Neural progenitor cell (in vitro differentiated cells): ENCODE results near the gene BCKDK. TPM values are rescaled to one million over a fixed set of nuclear protein-coding genes. Genes with fewer than 3 reads are reported as not detected.
"Not testable (repeated sequence)": the region's sequence is repeated elsewhere in the genome, so short reads cannot be mapped to it uniquely, and the experiment has no call there.

Source experiments
- DNase-seq: peaks from one replicate; pipeline ENCODE4 v3.0.0-alpha.2; 2016; ENCODE audit warnings: low spot score
- H2AFZ ChIP-seq: fragments of 200-600 bp; sonication (generic); replicated peaks from 2 replicates; pipeline ENCODE4 v1.6.1; 2016; ENCODE audit warnings: antibody characterized with exemption
- H3F3A ChIP-seq: fragments of 200-600 bp; sonication (generic); 2 replicates; pipeline ENCODE4 v1.6.1; 2016; ENCODE audit warnings: antibody characterized with exemption, low read depth
- H3K27ac ChIP-seq: fragments of 200-600 bp; sonication (generic); 2 replicates; pipeline ENCODE4 v1.5.1; 2016; ENCODE audit warnings: mild to moderate bottlenecking
- H3K27me3 ChIP-seq: fragments of 200-600 bp; sonication (generic); 2 replicates; pipeline ENCODE4 v1.6.1; 2016; ENCODE audit warnings: mild to moderate bottlenecking, moderate library complexity
- H3K36me3 ChIP-seq: fragments of 200-600 bp; sonication (generic); 2 replicates; pipeline ENCODE4 v1.5.1; 2016
- H3K4me1 ChIP-seq: fragments of 200-600 bp; sonication (generic); 2 replicates; pipeline ENCODE4 v1.6.1; 2016; ENCODE audit warnings: mixed run types
- H3K4me2 ChIP-seq: fragments of 200-600 bp; sonication (generic); 2 replicates; pipeline ENCODE4 v1.6.1; 2016
- H3K4me3 ChIP-seq: fragments of 200-600 bp; sonication (generic); 2 replicates; pipeline ENCODE4 v1.5.1; 2016
- H3K79me2 ChIP-seq: fragments of 200-600 bp; sonication (generic); 2 replicates; pipeline ENCODE4 v1.6.1; 2016; ENCODE audit warnings: low read depth
- H3K9ac ChIP-seq: fragments of 200-600 bp; sonication (generic); 2 replicates; pipeline ENCODE4 v1.6.1; 2016
- H3K9me3 ChIP-seq: fragments of 200-600 bp; sonication (generic); 2 replicates; pipeline ENCODE4 v1.5.1; 2016; ENCODE audit warnings: low read depth
- H4K20me1 ChIP-seq: fragments of 200-600 bp; sonication (generic); 2 replicates; pipeline ENCODE4 v1.6.1; 2016; ENCODE audit warnings: low read depth
- H3K27ac Mint-ChIP-seq: 3 replicates; pipeline ENCODE4 v1.8.0; 2021; ENCODE audit warnings: mixed read lengths
- H3K27me3 Mint-ChIP-seq: 2 replicates; pipeline ENCODE4 v1.8.0; 2022; ENCODE audit warnings: low read depth, mild to moderate bottlenecking, inconsistent platforms, moderate library complexity, mixed read lengths; ENCODE audit not compliant: insufficient read depth
- H3K36me3 Mint-ChIP-seq: 3 replicates; pipeline ENCODE4 v1.8.0; 2021; ENCODE audit warnings: mixed read lengths
- H3K4me1 Mint-ChIP-seq: 3 replicates; pipeline ENCODE4 v1.8.0; 2021; ENCODE audit warnings: mixed read lengths
- H3K4me3 Mint-ChIP-seq: 3 replicates; pipeline ENCODE4 v1.8.0; 2021; ENCODE audit warnings: mild to moderate bottlenecking, moderate library complexity, mixed read lengths
- H3K9me3 Mint-ChIP-seq: 3 replicates; pipeline ENCODE4 v1.8.0; 2020; ENCODE audit warnings: mixed read lengths
- CTCF ChIP-seq: fragments of 200-600 bp; sonication (generic); IDR thresholded peaks from 2 replicates; pipeline ENCODE4 v1.5.1; 2017; ENCODE audit warnings: antibody characterized with exemption, mild to moderate bottlenecking
- EZH2 ChIP-seq: fragments of 200-600 bp; sonication (generic); IDR thresholded peaks from 2 replicates; pipeline ENCODE4 v1.6.1; 2017; ENCODE audit warnings: antibody characterized with exemption, mild to moderate bottlenecking, moderate library complexity
- EZH2phosphoT487 ChIP-seq: fragments of 200-600 bp; sonication (generic); IDR thresholded peaks from 2 replicates; pipeline ENCODE4 v1.6.1; 2017; ENCODE audit warnings: antibody characterized with exemption
- total RNA-seq: library from RNA; depleted of rRNA; stranded (reverse); fragments of >200 nt; gene quantifications from 2 replicates; pipeline ENCODE4 v1.2.3, GENCODE V29; 2015; ENCODE audit warnings: low replicate concordance

The BCKDK gene
- total RNA-seq, 1 donor from 2014 or later, result 19.8 TPM

- Mint-ChIP-seq H3K27me3 (peaks cover 7% of the 10 kb centered on the region), H3K36me3 (no peaks in the 10 kb centered on the region), H3K4me1 (peaks cover 22% of the 10 kb centered on the region), H3K27ac (peak overlapping the region; percentile 83), H3K4me3 (peak overlapping the region; percentile 82), H3K9me3 (no peaks in the 10 kb centered on the region)
- Histone ChIP-seq H3K79me2 (no peaks in the 10 kb centered on the region), H3F3A (peaks cover 14% of the 10 kb centered on the region), H2AFZ (peak overlapping the region; percentile 98), H3K27ac (no peak overlapping the region), H3K36me3 (no peaks in the 10 kb centered on the region), H3K4me3 (peak overlapping the region; percentile 42), H3K4me1 (peaks cover 5% of the 10 kb centered on the region), H3K9me3 (no peaks in the 10 kb centered on the region), H3K27me3 (peaks cover 34% of the 10 kb centered on the region), H3K9ac (no peak overlapping the region), H4K20me1 (no peaks in the 10 kb centered on the region), H3K4me2 (peak overlapping the region; percentile 79)
- DNase-seq, result peak; percentile 100
- peak; percentile 91 for TF ChIP-seq CTCF
- peak; percentile 15 for TF ChIP-seq EZH2
- no peak for TF ChIP-seq EZH2phosphoT487
These were observed 34.2 kb downstream of the BCKDK start for GRCh38 chr16:31142109-31143010.

GRCh38 chr16:31143011-31143693, 35.0 kb downstream of the BCKDK start:
- H3K36me3 Mint-ChIP-seq, result peaks cover 1% of the 10 kb centered on the region
- H3K9ac ChIP-seq, result no peak overlapping the region
- peaks cover 22% of the 10 kb centered on the region for H3K4me1 Mint-ChIP-seq
- H3K27me3 ChIP-seq, result peaks cover 42% of the 10 kb centered on the region
- peak overlapping the region; percentile 70 for H3K4me3 Mint-ChIP-seq
- DNase-seq, result no peak
- H2AFZ ChIP-seq, result peak overlapping the region; percentile 98
- peak overlapping the region; percentile 39 for H3K4me3 ChIP-seq
- H3K27ac Mint-ChIP-seq, result no peak overlapping the region
- peak overlapping the region; percentile 79 for H3K4me2 ChIP-seq
- no peak overlapping the region for H3K27ac ChIP-seq
- peaks cover 5% of the 10 kb centered on the region for H3K4me1 ChIP-seq
- H4K20me1 ChIP-seq, result no peaks in the 10 kb centered on the region
- no peaks in the 10 kb centered on the region for H3K9me3 ChIP-seq
- H3F3A ChIP-seq, result peaks cover 14% of the 10 kb centered on the region
- no peaks in the 10 kb centered on the region for H3K9me3 Mint-ChIP-seq
- TF ChIP-seq CTCF (no peak), EZH2 (no peak), EZH2phosphoT487 (no peak)
- H3K36me3 ChIP-seq, result no peaks in the 10 kb centered on the region
- peaks cover 12% of the 10 kb centered on the region for H3K27me3 Mint-ChIP-seq
- H3K79me2 ChIP-seq, result no peaks in the 10 kb centered on the region

GRCh38 chr16:31143694-31144148, 35.5 kb downstream of the BCKDK start:
- Histone ChIP-seq H3K9me3 (no peaks in the 10 kb centered on the region), H3F3A (peaks cover 14% of the 10 kb centered on the region), H2AFZ (no peak overlapping the region), H3K36me3 (no peaks in the 10 kb centered on the region), H4K20me1 (no peaks in the 10 kb centered on the region), H3K9ac (no peak overlapping the region), H3K27ac (no peak overlapping the region), H3K27me3 (peaks cover 48% of the 10 kb centered on the region), H3K79me2 (no peaks in the 10 kb centered on the region), H3K4me3 (no peak overlapping the region), H3K4me1 (peaks cover 5% of the 10 kb centered on the region), H3K4me2 (no peak overlapping the region)
- Mint-ChIP-seq H3K36me3 (peaks cover 1% of the 10 kb centered on the region), H3K27ac (no peak overlapping the region), H3K9me3 (no peaks in the 10 kb centered on the region), H3K27me3 (peaks cover 12% of the 10 kb centered on the region), H3K4me3 (peak overlapping the region; percentile 70), H3K4me1 (peaks cover 18% of the 10 kb centered on the region)
- no peak for TF ChIP-seq EZH2phosphoT487
- TF ChIP-seq CTCF, result peak; percentile 13
- no peak for DNase-seq

GRCh38 chr16:31144418-31144817, 36.2 kb downstream of the BCKDK start:
- not testable (repeated sequence) for H3K9me3 ChIP-seq, H3K27ac Mint-ChIP-seq, H3K9me3 Mint-ChIP-seq, H3K36me3 ChIP-seq, H3K79me2 ChIP-seq, H3K4me3 Mint-ChIP-seq, H3K4me3 ChIP-seq, H2AFZ ChIP-seq, H3K27ac ChIP-seq, H3K4me2 ChIP-seq, H3K4me1 ChIP-seq, DNase-seq, H4K20me1 ChIP-seq, H3K9ac ChIP-seq, H3K36me3 Mint-ChIP-seq
- Mint-ChIP-seq H3K4me1 (peaks cover 18% of the 10 kb centered on the region), H3K27me3 (peaks cover 12% of the 10 kb centered on the region)
- peaks cover 14% of the 10 kb centered on the region for H3F3A ChIP-seq
- H3K27me3 ChIP-seq, result peaks cover 55% of the 10 kb centered on the region
